Left lung (tissue), 10 donors: ENCODE measurements around the gene SP140. TPM values are rescaled to one million over a fixed set of nuclear protein-coding genes. Genes with fewer than 3 reads are reported as not detected.
"Not testable (repeated sequence)": the region's sequence is repeated elsewhere in the genome, so short reads cannot be mapped to it uniquely, and the experiment has no call there.

ENCODE experiments used
- ATAC-seq: fragments of 200-7000 bp; cut with Tn5 transposase; one replicate; pipeline ENCODE4 v1.9.1; 2020; ENCODE audit warnings: moderate library complexity
- DNase-seq, 4 donors: peaks; one replicate each; pipeline ENCODE4 v3.0.0-alpha.2; 2013 to 2020
- H3K27ac ChIP-seq, 2 donors: fragments of 200-600 bp; sonication (generic) in 1 of 2; one replicate each; pipeline versions ENCODE4 v1.5.0 to v1.8.0; 2020 to 2021
- H3K27me3 ChIP-seq, 2 donors: fragments of 200-600 bp; sonication (generic) in 1 of 2; one replicate each; pipeline versions ENCODE4 v1.5.0 to v1.8.0; 2020 to 2021
- H3K36me3 ChIP-seq, 2 donors: fragments of 200-600 bp; sonication (generic) in 1 of 2; one replicate each; pipeline versions ENCODE4 v1.5.0 to v1.8.0; 2020 to 2021
- H3K4me1 ChIP-seq, 2 donors: fragments of 200-600 bp; one replicate each; pipeline ENCODE4 v1.8.0; 2021
- H3K4me3 ChIP-seq, 2 donors: fragments of 200-600 bp; sonication (generic) in 1 of 2; one replicate each; pipeline versions ENCODE4 v1.5.0 to v1.8.0; 2020 to 2021; ENCODE audit warnings: mild to moderate bottlenecking in 1 of 2
- H3K9me3 ChIP-seq, 2 donors: fragments of 200-600 bp; sonication (generic) in 1 of 2; one replicate each; pipeline versions ENCODE4 v1.5.0 to v1.8.0; 2020 to 2021
- intact Hi-C, 2 donors: fragments of 100-400 bp; cut with DNase I; formaldehyde crosslinking; loops; one replicate each; pipeline versions ENCODE4 v1.11.2 to v1.14.2; 2022
- polyA plus RNA-seq, 6 donors: library from polyadenylated mRNA; unstranded; fragments of 120-200 nt; gene quantifications; one replicate each; pipeline ENCODE4 v1.2.1, GENCODE V29; 2013; ENCODE audit not compliant: insufficient read length in 6 of 6
- total RNA-seq, 2 donors: library from RNA; stranded (reverse); fragmentation: NEBNext Ultra II Directional; extraction: Animal tissue kit (Norgen Biotek cat#: 25700); gene quantifications; one replicate each; pipeline ENCODE4 v1.2.1, GENCODE V29; 2021
- TF ChIP-seq, protein P1 (sequence below), 2 donors: fragments of 200-600 bp; sonication (generic) in 1 of 2; IDR thresholded peaks; one replicate each; pipeline versions ENCODE4 v1.5.0 to v1.8.0; 2021; ENCODE audit warnings: antibody characterized with exemption in 2 of 2
- donor health status: DM: no; HTN: yes; CAD: no.
- donor health status: DM: no; HTN: no; CAD: no.

The SP140 gene
- total and polyA plus RNA-seq, 8 donors: 0.74 to 4.8 (median 1.3) TPM

DNA sequence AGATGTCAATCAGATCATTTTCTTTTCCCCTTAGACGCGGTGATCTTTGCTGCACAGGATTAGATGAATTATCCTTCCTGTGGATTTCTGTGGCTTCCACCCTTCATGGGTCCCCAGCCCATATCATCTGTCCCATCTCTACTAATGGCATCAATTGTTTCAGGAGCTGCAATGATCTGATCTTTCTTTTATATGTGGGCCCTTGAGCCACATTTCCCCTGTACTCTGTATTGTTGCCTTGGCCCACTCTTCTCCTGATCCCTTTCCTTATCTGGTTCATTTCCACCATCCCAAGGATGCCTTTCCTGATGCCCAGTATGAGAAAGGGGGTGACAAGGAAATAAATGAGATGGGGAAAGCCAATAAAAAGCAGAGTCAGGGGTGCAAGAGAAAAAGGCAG lies 24.7 kb downstream of the SP140 start:
- no peak overlapping the region for H3K27ac ChIP-seq
- no peaks in the 10 kb centered on the region for H3K27me3 ChIP-seq
- intact Hi-C loops: no loop called here
- no peak overlapping the region for H3K4me3 ChIP-seq
- ATAC-seq: no peak
- H3K9me3 ChIP-seq: no peaks in the 10 kb centered on the region
- no peak for DNase-seq
- TF ChIP-seq, protein P1, sequence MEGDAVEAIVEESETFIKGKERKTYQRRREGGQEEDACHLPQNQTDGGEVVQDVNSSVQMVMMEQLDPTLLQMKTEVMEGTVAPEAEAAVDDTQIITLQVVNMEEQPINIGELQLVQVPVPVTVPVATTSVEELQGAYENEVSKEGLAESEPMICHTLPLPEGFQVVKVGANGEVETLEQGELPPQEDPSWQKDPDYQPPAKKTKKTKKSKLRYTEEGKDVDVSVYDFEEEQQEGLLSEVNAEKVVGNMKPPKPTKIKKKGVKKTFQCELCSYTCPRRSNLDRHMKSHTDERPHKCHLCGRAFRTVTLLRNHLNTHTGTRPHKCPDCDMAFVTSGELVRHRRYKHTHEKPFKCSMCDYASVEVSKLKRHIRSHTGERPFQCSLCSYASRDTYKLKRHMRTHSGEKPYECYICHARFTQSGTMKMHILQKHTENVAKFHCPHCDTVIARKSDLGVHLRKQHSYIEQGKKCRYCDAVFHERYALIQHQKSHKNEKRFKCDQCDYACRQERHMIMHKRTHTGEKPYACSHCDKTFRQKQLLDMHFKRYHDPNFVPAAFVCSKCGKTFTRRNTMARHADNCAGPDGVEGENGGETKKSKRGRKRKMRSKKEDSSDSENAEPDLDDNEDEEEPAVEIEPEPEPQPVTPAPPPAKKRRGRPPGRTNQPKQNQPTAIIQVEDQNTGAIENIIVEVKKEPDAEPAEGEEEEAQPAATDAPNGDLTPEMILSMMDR (IDR thresholded peaks at IDR 0.05): no peak
- H3K4me1 ChIP-seq: no peaks in the 10 kb centered on the region
- H3K36me3 ChIP-seq: no peaks in the 10 kb centered on the region

DNA sequence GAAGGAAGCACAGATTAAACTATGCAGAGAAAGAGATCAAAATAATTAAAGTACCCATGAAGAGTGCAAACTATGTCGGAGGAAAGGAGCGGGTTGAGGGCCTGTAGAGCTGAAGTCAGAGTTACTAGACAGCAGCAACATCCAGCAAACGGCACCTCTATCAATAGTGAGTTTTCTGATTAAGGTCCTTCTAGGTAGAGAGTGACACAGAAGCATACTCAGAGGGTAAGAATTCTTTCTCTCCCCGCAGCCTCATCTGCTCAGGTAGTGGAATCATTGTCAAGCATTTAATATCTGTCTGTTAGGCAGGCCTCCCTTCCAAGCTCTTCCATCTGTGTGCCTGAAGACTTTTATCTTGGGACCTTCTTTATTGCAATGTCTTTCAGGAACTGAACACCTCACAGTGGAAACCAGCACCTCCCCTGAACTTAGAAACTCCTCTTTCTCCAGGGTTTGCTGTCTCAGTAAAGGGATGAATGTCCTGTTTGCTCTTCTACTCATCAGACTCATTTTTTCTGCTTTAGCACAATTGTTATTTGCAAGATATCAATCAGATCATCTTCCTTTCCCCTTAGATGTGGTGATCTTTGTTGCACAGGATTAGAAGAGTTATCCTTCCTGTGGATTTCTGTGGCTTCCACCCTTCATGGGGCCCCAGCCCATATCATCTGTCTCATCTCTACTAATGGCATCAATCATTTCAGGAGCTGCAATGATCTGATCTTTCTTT lies 28.8 kb downstream of the SP140 start:
- no peaks in the 10 kb centered on the region for H3K36me3 ChIP-seq
- intact Hi-C loops: no loop called here
- no peak overlapping the region for H3K4me3 ChIP-seq
- H3K4me1 ChIP-seq: no peaks in the 10 kb centered on the region
- no peaks in the 10 kb centered on the region for H3K27me3 ChIP-seq
- no peak overlapping the region for H3K27ac ChIP-seq
- DNase-seq (no peak), ATAC-seq (no peak)
- H3K9me3 ChIP-seq: no peaks in the 10 kb centered on the region
- TF ChIP-seq, protein P1 (IDR thresholded peaks at IDR 0.05): no peak

- no peak for ATAC-seq
- no peaks in the 10 kb centered on the region for H3K4me1 ChIP-seq
Measured at GRCh38 chr2:230256733-230257332, 31.3 kb downstream of the SP140 start.

GRCh38 chr2:230258483-230258882 lies 32.9 kb downstream of the SP140 start:
- H3K9me3 ChIP-seq: no peaks in the 10 kb centered on the region
- H3K4me1 ChIP-seq: no peaks in the 10 kb centered on the region
- no peak for ATAC-seq
- no peak for DNase-seq
- H3K27me3 ChIP-seq: no peaks in the 10 kb centered on the region
- TF ChIP-seq, protein P1 (IDR thresholded peaks at IDR 0.05): no peak
- intact Hi-C loops: no loop called here
- no peaks in the 10 kb centered on the region for H3K36me3 ChIP-seq
- no peak overlapping the region for H3K27ac ChIP-seq
- no peak overlapping the region for H3K4me3 ChIP-seq

More at GRCh38 chr2:230256733-230257332, 31.3 kb downstream of the SP140 start:
- Histone ChIP-seq H3K36me3 (no peaks in the 10 kb centered on the region), H3K27ac (no peak overlapping the region), H3K4me3 (no peak overlapping the region), H3K27me3 (no peaks in the 10 kb centered on the region), H3K9me3 (no peaks in the 10 kb centered on the region)
- intact Hi-C loops: no loop called here
- TF ChIP-seq, protein P1 (IDR thresholded peaks at IDR 0.05): no peak
- no peak for DNase-seq

GRCh38 chr2:230262246-230262645 lies 36.7 kb downstream of the SP140 start:
- no peak overlapping the region for H3K4me3 ChIP-seq
- no peak overlapping the region for H3K27ac ChIP-seq
- H3K27me3 ChIP-seq: no peaks in the 10 kb centered on the region
- no peaks in the 10 kb centered on the region for H3K36me3 ChIP-seq
- intact Hi-C loops: no loop called here
- ATAC-seq (no peak), DNase-seq (no peak)
- TF ChIP-seq, protein P1 (IDR thresholded peaks at IDR 0.05): no peak
- H3K4me1 ChIP-seq: no peaks in the 10 kb centered on the region
- H3K9me3 ChIP-seq: no peaks in the 10 kb centered on the region

- H3K27ac ChIP-seq: not testable (repeated sequence)
Measured at GRCh38 chr2:230264945-230265344, 39.4 kb downstream of the SP140 start.

More at GRCh38 chr2:230264945-230265344, 39.4 kb downstream of the SP140 start:
- H3K27me3 ChIP-seq, DNase-seq, ATAC-seq, H3K36me3 ChIP-seq, intact Hi-C loops, H3K4me3 ChIP-seq, H3K9me3 ChIP-seq, H3K4me1 ChIP-seq: not testable (repeated sequence)
